Thyroid gland (tissue), 4 donors: ENCODE measurements around the gene HACD2.

Experiments
- POLR2A ChIP-seq, 2 donors: fragments of 450-650 bp; IDR thresholded peaks; one replicate each; pipeline ENCODE4 v1.6.1; 2017; ENCODE audit warnings: antibody characterized with exemption in 2 of 2, mild to moderate bottlenecking in 2 of 2, moderate library complexity in 1 of 2
- TF ChIP-seq, protein P1 (sequence below), 6 experiments: fragments of 200-600 bp in 3 of 6; fragments of 450-650 bp in 3 of 6; sonication (generic) in 3 of 6; IDR thresholded peaks; one replicate each; pipeline ENCODE4 v1.5.1; 2016 to 2019; ENCODE audit warnings: antibody characterized with exemption in 6 of 6, mild to moderate bottlenecking in 2 of 6, inconsistent platforms in 1 of 6, moderate library complexity in 1 of 6

DNA sequence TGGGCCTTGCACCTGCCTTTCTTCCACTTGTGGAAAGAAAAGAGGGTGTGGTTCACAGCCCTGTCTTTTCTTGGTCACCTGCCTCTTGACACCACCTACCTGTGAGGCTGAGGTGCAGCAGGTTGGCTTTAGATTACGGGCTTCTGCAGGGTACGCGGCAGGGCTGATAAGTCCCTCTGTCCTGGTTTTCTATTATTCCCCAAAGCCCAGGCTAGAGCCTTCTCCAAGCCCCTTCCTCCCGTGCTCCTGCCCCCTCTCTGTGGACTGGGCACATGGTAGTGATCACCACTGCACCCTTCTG, 44.8 kb upstream of the HACD2 start:
- TF ChIP-seq, protein P1, sequence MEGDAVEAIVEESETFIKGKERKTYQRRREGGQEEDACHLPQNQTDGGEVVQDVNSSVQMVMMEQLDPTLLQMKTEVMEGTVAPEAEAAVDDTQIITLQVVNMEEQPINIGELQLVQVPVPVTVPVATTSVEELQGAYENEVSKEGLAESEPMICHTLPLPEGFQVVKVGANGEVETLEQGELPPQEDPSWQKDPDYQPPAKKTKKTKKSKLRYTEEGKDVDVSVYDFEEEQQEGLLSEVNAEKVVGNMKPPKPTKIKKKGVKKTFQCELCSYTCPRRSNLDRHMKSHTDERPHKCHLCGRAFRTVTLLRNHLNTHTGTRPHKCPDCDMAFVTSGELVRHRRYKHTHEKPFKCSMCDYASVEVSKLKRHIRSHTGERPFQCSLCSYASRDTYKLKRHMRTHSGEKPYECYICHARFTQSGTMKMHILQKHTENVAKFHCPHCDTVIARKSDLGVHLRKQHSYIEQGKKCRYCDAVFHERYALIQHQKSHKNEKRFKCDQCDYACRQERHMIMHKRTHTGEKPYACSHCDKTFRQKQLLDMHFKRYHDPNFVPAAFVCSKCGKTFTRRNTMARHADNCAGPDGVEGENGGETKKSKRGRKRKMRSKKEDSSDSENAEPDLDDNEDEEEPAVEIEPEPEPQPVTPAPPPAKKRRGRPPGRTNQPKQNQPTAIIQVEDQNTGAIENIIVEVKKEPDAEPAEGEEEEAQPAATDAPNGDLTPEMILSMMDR (IDR thresholded peaks at IDR 0.05) = no peak
- no peak for TF ChIP-seq POLR2A (IDR thresholded peaks at IDR 0.05)
